ENCODE results near the gene RXRG.

DNA sequence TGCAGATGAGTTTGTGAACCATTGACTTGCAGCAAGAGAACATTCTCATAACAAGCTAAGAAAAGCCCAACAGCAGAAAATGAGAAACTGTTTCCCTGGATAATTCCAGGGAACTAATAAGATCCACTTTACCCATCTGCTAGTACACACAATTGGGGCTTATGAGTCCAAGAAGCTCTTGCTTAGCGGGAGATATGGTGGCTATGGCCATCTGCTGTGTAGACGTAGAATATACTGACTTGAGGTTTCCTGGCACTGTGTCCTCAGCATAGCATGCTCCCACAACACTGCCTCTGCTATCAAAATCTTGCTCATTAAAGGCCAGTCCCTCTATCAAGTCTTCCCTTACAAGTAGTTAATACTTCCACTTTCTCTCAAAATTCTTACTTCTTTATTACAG, 6.8 kb upstream of the RXRG start:
- TF ChIP-seq, protein P1, sequence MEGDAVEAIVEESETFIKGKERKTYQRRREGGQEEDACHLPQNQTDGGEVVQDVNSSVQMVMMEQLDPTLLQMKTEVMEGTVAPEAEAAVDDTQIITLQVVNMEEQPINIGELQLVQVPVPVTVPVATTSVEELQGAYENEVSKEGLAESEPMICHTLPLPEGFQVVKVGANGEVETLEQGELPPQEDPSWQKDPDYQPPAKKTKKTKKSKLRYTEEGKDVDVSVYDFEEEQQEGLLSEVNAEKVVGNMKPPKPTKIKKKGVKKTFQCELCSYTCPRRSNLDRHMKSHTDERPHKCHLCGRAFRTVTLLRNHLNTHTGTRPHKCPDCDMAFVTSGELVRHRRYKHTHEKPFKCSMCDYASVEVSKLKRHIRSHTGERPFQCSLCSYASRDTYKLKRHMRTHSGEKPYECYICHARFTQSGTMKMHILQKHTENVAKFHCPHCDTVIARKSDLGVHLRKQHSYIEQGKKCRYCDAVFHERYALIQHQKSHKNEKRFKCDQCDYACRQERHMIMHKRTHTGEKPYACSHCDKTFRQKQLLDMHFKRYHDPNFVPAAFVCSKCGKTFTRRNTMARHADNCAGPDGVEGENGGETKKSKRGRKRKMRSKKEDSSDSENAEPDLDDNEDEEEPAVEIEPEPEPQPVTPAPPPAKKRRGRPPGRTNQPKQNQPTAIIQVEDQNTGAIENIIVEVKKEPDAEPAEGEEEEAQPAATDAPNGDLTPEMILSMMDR (IDR thresholded peaks at IDR 0.05 in 8 of 11, conservative IDR thresholded peaks at IDR 0.05 in 3 of 11) = no peak
- TF ChIP-seq POLR2A (IDR thresholded peaks at IDR 0.05) = no peak
- TF ChIP-seq POLR2AphosphoS5 (IDR thresholded peaks at IDR 0.05) = no peak

Data from spleen (tissue), 7 donors.